Activated CD8-positive, alpha-beta memory T cell treated with anti-CD3 and anti-CD28 coated beads, Interleukin-2, amount 50 U/mL, for 1 hour (primary cell): ENCODE measurements around the gene HTT.

ENCODE experiments used
- DNase-seq: peaks from one replicate; pipeline ENCODE4 v3.0.0-alpha.2; 2020; ENCODE audit errors: extremely low read depth

The HTT gene

GRCh38 chr4:3248811-3249661 is 174.6 kb downstream of the HTT start, which contains the start of gene MSANTD1:
Gene MSANTD1 (plus strand): TSS chr4:3249159. CDS start chr4:3249223, 64 bp downstream.
- no peak for DNase-seq

- DNase-seq, result no peak
These were observed 175.4 kb downstream of the HTT start for GRCh38 chr4:3249711-3250437.

GRCh38 chr4:3250438-3250955 is 176.0 kb downstream of the HTT start:
- DNase-seq, result no peak

- DNase-seq, result no peak
These were observed 176.6 kb downstream of the HTT start for GRCh38 chr4:3250956-3251690.

GRCh38 chr4:3251691-3252479 is 177.4 kb downstream of the HTT start:
- DNase-seq, result no peak

- DNase-seq, result no peak
These were observed 178.0 kb downstream of the HTT start for GRCh38 chr4:3252480-3252828.

- no peak for DNase-seq
These were observed 178.6 kb downstream of the HTT start for GRCh38 chr4:3252831-3253641.

GRCh38 chr4:3253808-3254207 is 179.3 kb downstream of the HTT start:
- DNase-seq, result no peak

- no peak for DNase-seq
These were observed 180.0 kb downstream of the HTT start for GRCh38 chr4:3254302-3255131.

- DNase-seq, result no peak
These were observed 181.2 kb downstream of the HTT start for GRCh38 chr4:3255611-3256186.

GRCh38 chr4:3256230-3257102 is 182.0 kb downstream of the HTT start:
- no peak for DNase-seq

- no peak for DNase-seq
These were observed 182.6 kb downstream of the HTT start for GRCh38 chr4:3257103-3257555.

GRCh38 chr4:3257556-3258482 is 183.3 kb downstream of the HTT start:
- no peak for DNase-seq

- no peak for DNase-seq
These were observed 187.1 kb downstream of the HTT start for GRCh38 chr4:3261411-3262207.

GRCh38 chr4:3262208-3263052 is 187.9 kb downstream of the HTT start:
- DNase-seq, result no peak
